ENCODE results near the gene KCNQ5. TPM values are rescaled to one million over a fixed set of nuclear protein-coding genes. Genes with fewer than 3 reads are reported as not detected.

Gene KCNQ5
- total and polyA plus RNA-seq, 4 experiments from 2014 or later = 1.0 to 4.2 (median 3.4) TPM; not detected in 1

GRCh38 chr6:72999995-73000394 lies 378.1 kb downstream of the KCNQ5 start:
- Histone ChIP-seq H3K4me1 (ENCODE audit: insufficient read depth, low read length) (no peaks in the 10 kb centered on the region), H3K27me3 (ENCODE audit: insufficient read depth, low read length) (no peaks in the 10 kb centered on the region), H3K27ac (ENCODE audit: low read depth, low read length) (no peak overlapping the region), H3K4me3 (ENCODE audit: low read length in 2 of 2) (no peak overlapping the region), H3K9me3 (ENCODE audit: control insufficient read depth in 1 of 2, low read length in 2 of 2) (no peaks in the 10 kb centered on the region), H3K36me3 (ENCODE audit: insufficient read depth, low read length) (no peaks in the 10 kb centered on the region)
- H3K9me3 Mint-ChIP-seq = no peaks in the 10 kb centered on the region
- H3K27me3 Mint-ChIP-seq = no peaks in the 10 kb centered on the region
- H3K4me3 Mint-ChIP-seq = no peak overlapping the region
- intact Hi-C loops (cut with micrococcal nuclease) = no loop called here
- ChIA-PET POLR2A (ENCODE audit: partially characterized antibody) (no interaction called here), CTCF (ENCODE audit: partially characterized antibody) (no interaction called here)
- no peaks in the 10 kb centered on the region for H3K4me1 Mint-ChIP-seq
- DNase-seq = no peak
- H3K36me3 Mint-ChIP-seq = no peaks in the 10 kb centered on the region
- H3K27ac Mint-ChIP-seq = no peak overlapping the region

- intact Hi-C loops (cut with micrococcal nuclease) = no loop called here
These were observed 378.6 kb downstream of the KCNQ5 start for GRCh38 chr6:73000460-73000859.

GRCh38 chr6:73002588-73002987 lies 380.7 kb downstream of the KCNQ5 start:
- no peaks in the 10 kb centered on the region for H3K27me3 ChIP-seq (ENCODE audit: insufficient read depth, low read length)
- H3K27ac ChIP-seq (ENCODE audit: low read depth, low read length) = no peak overlapping the region
- no peaks in the 10 kb centered on the region for H3K4me1 ChIP-seq (ENCODE audit: insufficient read depth, low read length)
- POLR2A ChIA-PET (ENCODE audit: partially characterized antibody) = no interaction called here
- CTCF ChIA-PET (ENCODE audit: partially characterized antibody) = no interaction called here
- Mint-ChIP-seq H3K9me3 (peaks cover 0 to 4% (median 0%) of the 10 kb centered on the region in 8 donors), H3K4me1 (no peaks in the 10 kb centered on the region), H3K27ac (no peak overlapping the region), H3K36me3 (peaks cover 0 to 3% of the 10 kb centered on the region in 2 donors), H3K27me3 (no peaks in the 10 kb centered on the region), H3K4me3 (no peak overlapping the region)
- H3K4me3 ChIP-seq (ENCODE audit: low read length in 2 of 2) = no peak overlapping the region
- H3K9me3 ChIP-seq (ENCODE audit: control insufficient read depth in 1 of 2, low read length in 2 of 2) = no peaks in the 10 kb centered on the region
- H3K36me3 ChIP-seq (ENCODE audit: insufficient read depth, low read length) = no peaks in the 10 kb centered on the region
- DNase-seq = no peak
- intact Hi-C loops (cut with micrococcal nuclease) = no loop called here

More at GRCh38 chr6:73000460-73000859, 378.6 kb downstream of the KCNQ5 start:
- ChIA-PET CTCF (ENCODE audit: partially characterized antibody) (no interaction called here), POLR2A (ENCODE audit: partially characterized antibody) (no interaction called here)
- Histone ChIP-seq H3K27me3 (ENCODE audit: insufficient read depth, low read length) (no peaks in the 10 kb centered on the region), H3K9me3 (ENCODE audit: control insufficient read depth in 1 of 2, low read length in 2 of 2) (no peaks in the 10 kb centered on the region), H3K4me3 (ENCODE audit: low read length in 2 of 2) (no peak overlapping the region), H3K27ac (ENCODE audit: low read depth, low read length) (no peak overlapping the region), H3K4me1 (ENCODE audit: insufficient read depth, low read length) (no peaks in the 10 kb centered on the region), H3K36me3 (ENCODE audit: insufficient read depth, low read length) (no peaks in the 10 kb centered on the region)
- DNase-seq = no peak
- Mint-ChIP-seq H3K27ac (peak overlapping the region in 1 of 7 donors; percentile 1), H3K9me3 (no peaks in the 10 kb centered on the region), H3K4me1 (no peaks in the 10 kb centered on the region), H3K4me3 (no peak overlapping the region), H3K36me3 (no peaks in the 10 kb centered on the region), H3K27me3 (no peaks in the 10 kb centered on the region)

GRCh38 chr6:73003302-73003701 lies 381.4 kb downstream of the KCNQ5 start:
- Mint-ChIP-seq H3K36me3 (peaks cover 0 to 8% of the 10 kb centered on the region in 2 donors), H3K9me3 (peaks cover 0 to 4% (median 0%) of the 10 kb centered on the region in 8 donors), H3K27ac (no peak overlapping the region), H3K4me3 (no peak overlapping the region), H3K27me3 (no peaks in the 10 kb centered on the region), H3K4me1 (no peaks in the 10 kb centered on the region)
- CTCF ChIA-PET (ENCODE audit: partially characterized antibody) = no interaction called here
- Histone ChIP-seq H3K4me1 (ENCODE audit: insufficient read depth, low read length) (no peaks in the 10 kb centered on the region), H3K27me3 (ENCODE audit: insufficient read depth, low read length) (no peaks in the 10 kb centered on the region), H3K27ac (ENCODE audit: low read depth, low read length) (no peak overlapping the region), H3K4me3 (ENCODE audit: low read length in 2 of 2) (no peak overlapping the region), H3K9me3 (ENCODE audit: control insufficient read depth in 1 of 2, low read length in 2 of 2) (no peaks in the 10 kb centered on the region), H3K36me3 (ENCODE audit: insufficient read depth, low read length) (no peaks in the 10 kb centered on the region)
- DNase-seq = no peak
- POLR2A ChIA-PET (ENCODE audit: partially characterized antibody) = no interaction called here
- intact Hi-C loops (cut with micrococcal nuclease) = no loop called here

- Mint-ChIP-seq H3K4me3 (no peak overlapping the region), H3K36me3 (peaks cover 0 to 8% of the 10 kb centered on the region in 2 donors), H3K4me1 (no peaks in the 10 kb centered on the region), H3K9me3 (peaks cover 0 to 4% (median 0%) of the 10 kb centered on the region in 8 donors), H3K27me3 (no peaks in the 10 kb centered on the region), H3K27ac (no peak overlapping the region)
- H3K27ac ChIP-seq (ENCODE audit: low read depth, low read length) = no peak overlapping the region
- no peak for DNase-seq
- H3K4me3 ChIP-seq (ENCODE audit: low read length in 2 of 2) = no peak overlapping the region
- H3K36me3 ChIP-seq (ENCODE audit: insufficient read depth, low read length) = no peaks in the 10 kb centered on the region
- H3K4me1 ChIP-seq (ENCODE audit: insufficient read depth, low read length) = no peaks in the 10 kb centered on the region
- no peaks in the 10 kb centered on the region for H3K9me3 ChIP-seq (ENCODE audit: control insufficient read depth in 1 of 2, low read length in 2 of 2)
- POLR2A ChIA-PET (ENCODE audit: partially characterized antibody) = no interaction called here
- CTCF ChIA-PET (ENCODE audit: partially characterized antibody) = no interaction called here
- intact Hi-C loops (cut with micrococcal nuclease) = no loop called here
- no peaks in the 10 kb centered on the region for H3K27me3 ChIP-seq (ENCODE audit: insufficient read depth, low read length)
These were observed 382.4 kb downstream of the KCNQ5 start for GRCh38 chr6:73004231-73004630.

- Histone ChIP-seq H3K4me3 (ENCODE audit: low read length in 2 of 2) (no peak overlapping the region), H3K4me1 (ENCODE audit: insufficient read depth, low read length) (no peaks in the 10 kb centered on the region), H3K9me3 (ENCODE audit: control insufficient read depth in 1 of 2, low read length in 2 of 2) (no peaks in the 10 kb centered on the region), H3K36me3 (ENCODE audit: insufficient read depth, low read length) (no peaks in the 10 kb centered on the region), H3K27me3 (ENCODE audit: insufficient read depth, low read length) (no peaks in the 10 kb centered on the region), H3K27ac (ENCODE audit: low read depth, low read length) (no peak overlapping the region)
- intact Hi-C loops (cut with micrococcal nuclease) = no loop called here
- POLR2A ChIA-PET (ENCODE audit: partially characterized antibody) = no interaction called here
- no peak for DNase-seq
- Mint-ChIP-seq H3K36me3 (peaks cover 0 to 8% of the 10 kb centered on the region in 2 donors), H3K4me1 (no peaks in the 10 kb centered on the region), H3K4me3 (no peak overlapping the region), H3K27me3 (no peaks in the 10 kb centered on the region), H3K27ac (no peak overlapping the region), H3K9me3 (peaks cover 0 to 4% (median 0%) of the 10 kb centered on the region in 8 donors)
- CTCF ChIA-PET (ENCODE audit: partially characterized antibody) = no interaction called here
These were observed 383.0 kb downstream of the KCNQ5 start for GRCh38 chr6:73004861-73005260.

- CTCF ChIA-PET (ENCODE audit: partially characterized antibody) = no interaction called here
- Mint-ChIP-seq H3K9me3 (peaks cover 0 to 4% (median 0%) of the 10 kb centered on the region in 8 donors), H3K4me3 (no peak overlapping the region), H3K27me3 (no peaks in the 10 kb centered on the region), H3K4me1 (no peaks in the 10 kb centered on the region), H3K36me3 (peaks cover 0 to 8% of the 10 kb centered on the region in 2 donors), H3K27ac (no peak overlapping the region)
- intact Hi-C loops (cut with micrococcal nuclease) = no loop called here
- no peak for DNase-seq
- Histone ChIP-seq H3K36me3 (ENCODE audit: insufficient read depth, low read length) (no peaks in the 10 kb centered on the region), H3K27ac (ENCODE audit: low read depth, low read length) (no peak overlapping the region), H3K9me3 (ENCODE audit: control insufficient read depth in 1 of 2, low read length in 2 of 2) (no peaks in the 10 kb centered on the region), H3K4me3 (ENCODE audit: low read length in 2 of 2) (no peak overlapping the region), H3K4me1 (ENCODE audit: insufficient read depth, low read length) (no peaks in the 10 kb centered on the region), H3K27me3 (ENCODE audit: insufficient read depth, low read length) (no peaks in the 10 kb centered on the region)
- POLR2A ChIA-PET (ENCODE audit: partially characterized antibody) = no interaction called here
These were observed 384.3 kb downstream of the KCNQ5 start for GRCh38 chr6:73006146-73006545.

GRCh38 chr6:73011945-73012344 lies 390.1 kb downstream of the KCNQ5 start:
- Mint-ChIP-seq H3K9me3 (peaks cover 0 to 3% (median 0%) of the 10 kb centered on the region in 8 donors), H3K27me3 (no peaks in the 10 kb centered on the region), H3K27ac (no peak overlapping the region), H3K4me1 (no peaks in the 10 kb centered on the region), H3K36me3 (peaks cover 0 to 6% of the 10 kb centered on the region in 2 donors), H3K4me3 (no peak overlapping the region)
- Histone ChIP-seq H3K36me3 (ENCODE audit: insufficient read depth, low read length) (no peaks in the 10 kb centered on the region), H3K9me3 (ENCODE audit: control insufficient read depth in 1 of 2, low read length in 2 of 2) (no peaks in the 10 kb centered on the region), H3K4me1 (ENCODE audit: insufficient read depth, low read length) (no peaks in the 10 kb centered on the region), H3K4me3 (ENCODE audit: low read length in 2 of 2) (no peak overlapping the region), H3K27ac (ENCODE audit: low read depth, low read length) (no peak overlapping the region), H3K27me3 (ENCODE audit: insufficient read depth, low read length) (no peaks in the 10 kb centered on the region)
- no peak for DNase-seq
- intact Hi-C loops (cut with micrococcal nuclease) = no loop called here
- POLR2A ChIA-PET (ENCODE audit: partially characterized antibody) = no interaction called here
- CTCF ChIA-PET (ENCODE audit: partially characterized antibody) = no interaction called here

Measured in CD4-positive, alpha-beta memory T cell (primary cell).